LNCAP (cell line): ENCODE measurements around the gene TRIB2.

ENCODE experiments used
- CTCF ChIP-seq: fragments of 450-650 bp; IDR thresholded peaks from 2 replicates; pipeline ENCODE4 v1.5.1; 2017; ENCODE audit warnings: mild to moderate bottlenecking

TRIB2 gene

GRCh38 chr2:12767541-12767940, 50.8 kb downstream of the TRIB2 start:
- TF ChIP-seq CTCF: no peak

DNA sequence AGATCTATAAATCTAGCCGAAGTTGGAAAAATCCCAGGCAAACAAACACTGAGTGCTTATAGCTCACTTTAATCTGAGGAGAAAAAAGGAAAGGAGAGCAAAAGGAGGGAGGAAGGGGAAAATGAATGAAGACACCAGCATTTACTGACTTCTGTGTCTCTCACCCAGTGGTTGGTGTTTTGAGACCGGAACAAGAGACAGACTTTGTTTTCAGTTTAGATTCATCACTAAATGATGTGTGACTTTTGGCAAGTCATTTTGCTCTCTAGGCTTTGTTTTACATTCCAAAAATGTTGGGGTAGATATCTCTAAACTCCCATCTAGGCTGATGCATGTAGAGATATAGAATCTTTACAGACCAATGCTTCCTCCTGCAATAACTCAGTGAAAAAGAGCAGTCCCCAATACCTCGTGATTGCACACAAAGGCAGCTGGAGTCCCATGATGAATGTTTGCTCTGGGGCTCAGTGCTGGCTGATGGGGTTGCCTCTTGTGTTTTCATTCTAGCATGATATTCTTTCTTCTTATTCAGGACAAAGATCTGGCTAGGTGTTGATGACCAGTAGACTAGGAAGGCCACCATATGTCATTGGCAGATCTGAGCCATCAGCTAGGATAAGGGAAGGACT, 51.4 kb downstream of the TRIB2 start:
- no peak for TF ChIP-seq CTCF

DNA sequence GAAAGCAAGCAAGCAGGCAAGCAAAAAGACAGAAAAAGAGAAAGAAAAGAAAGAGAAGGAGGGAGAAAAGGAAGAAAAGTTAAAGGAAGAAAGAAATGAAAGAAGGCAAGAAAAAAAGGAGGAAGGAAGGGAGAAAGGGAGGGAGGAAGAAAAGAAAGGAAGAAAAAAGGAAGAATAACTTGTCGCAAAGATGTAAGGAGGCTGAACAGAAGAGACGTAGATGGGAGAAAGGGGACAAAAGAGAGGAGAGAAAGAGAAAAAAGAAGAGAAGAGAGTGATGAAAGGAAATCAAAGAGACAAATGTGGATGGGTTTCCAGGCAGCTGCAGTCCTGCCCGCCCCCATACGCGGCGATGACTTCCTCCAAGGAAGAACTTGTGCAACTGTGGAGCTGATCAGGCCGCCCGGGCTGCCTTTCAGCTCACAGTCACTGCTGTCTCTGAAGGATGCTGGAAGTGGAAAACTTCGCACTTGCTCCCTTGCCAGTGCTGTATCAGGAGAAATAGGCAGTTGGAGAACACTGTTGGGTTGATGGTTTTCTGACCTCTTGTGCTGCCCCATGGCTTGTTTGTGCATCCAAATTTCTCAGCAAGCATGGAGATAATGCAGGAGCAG, 52.9 kb downstream of the TRIB2 start:
- TF ChIP-seq CTCF: no peak

DNA sequence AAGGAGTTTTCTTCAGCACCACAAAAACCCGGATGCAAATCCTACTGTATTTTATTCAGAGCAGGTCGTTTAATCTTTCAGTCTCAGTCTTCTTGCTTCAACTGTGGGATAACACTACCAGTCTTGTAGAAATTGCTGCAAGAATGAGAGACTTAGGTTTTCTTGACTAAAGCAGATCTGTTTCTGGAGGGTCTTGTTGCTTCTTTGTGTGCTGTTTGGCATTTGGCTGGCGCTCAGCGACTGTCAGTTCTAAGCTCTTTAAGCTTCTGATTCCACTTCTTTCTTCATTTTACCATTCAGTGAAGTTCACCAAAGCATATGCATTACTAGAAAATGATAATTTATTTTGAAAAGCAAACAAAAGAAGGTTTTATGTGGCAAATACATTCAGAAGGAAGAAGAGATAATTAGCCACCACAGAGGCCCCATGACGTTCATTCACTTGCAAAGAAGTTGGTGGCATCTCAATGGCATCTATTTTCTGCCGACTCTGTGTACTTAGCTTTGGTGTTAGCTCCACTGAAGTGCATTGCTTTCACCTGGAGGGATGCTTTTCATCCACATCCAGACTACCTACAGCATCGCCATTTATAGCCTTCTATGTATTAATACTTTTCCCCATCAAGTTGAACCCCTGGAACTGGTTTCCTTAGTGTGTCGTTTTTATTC, 53.7 kb downstream of the TRIB2 start:
- TF ChIP-seq CTCF: no peak

GRCh38 chr2:12771154-12771553, 54.4 kb downstream of the TRIB2 start:
- no peak for TF ChIP-seq CTCF

DNA sequence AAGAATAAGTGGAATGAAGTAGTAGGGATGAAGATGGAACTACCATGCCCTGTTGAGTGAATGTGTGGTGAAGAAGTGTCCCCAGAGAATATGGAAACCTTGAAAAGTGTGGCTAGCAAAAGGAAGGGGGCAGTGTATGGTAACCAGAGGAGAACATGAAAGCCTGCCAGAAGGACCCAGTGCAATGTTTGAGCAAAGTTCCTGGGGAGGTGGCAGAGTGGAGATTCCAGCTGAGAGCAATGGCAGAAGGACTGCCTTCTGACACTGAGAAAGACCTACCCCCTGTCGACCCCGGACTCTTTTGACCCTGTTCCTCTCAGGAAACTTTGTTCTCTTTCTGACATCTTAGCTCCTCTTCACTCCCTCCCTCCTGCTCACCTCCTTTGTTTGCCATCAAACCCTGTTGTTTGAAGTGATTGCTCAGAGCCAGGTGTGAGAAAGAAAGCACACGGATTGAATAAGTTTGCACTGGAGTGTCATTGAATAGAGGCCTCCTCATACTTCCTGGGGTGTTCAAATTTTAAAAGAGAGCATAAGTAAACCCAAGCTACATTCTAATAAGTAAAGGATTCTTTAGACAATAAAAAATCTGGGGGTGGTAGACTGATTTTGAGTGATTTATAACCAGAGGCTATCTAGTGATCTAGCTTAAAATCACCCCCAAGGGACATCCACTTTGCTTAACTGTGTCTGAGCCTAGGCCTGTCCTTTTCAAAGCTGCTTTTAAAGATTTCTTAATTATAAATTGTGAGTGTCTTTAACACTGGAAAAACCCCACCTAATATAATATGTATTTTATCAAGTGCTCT, 57.1 kb downstream of the TRIB2 start:
- no peak for TF ChIP-seq CTCF

GRCh38 chr2:12774395-12774727, 57.6 kb downstream of the TRIB2 start:
- no peak for TF ChIP-seq CTCF
